ENCODE results near the gene SDC3. TPM values are rescaled to one million over a fixed set of nuclear protein-coding genes. Genes with fewer than 3 reads are reported as not detected.
"Not testable (repeated sequence)": the region's sequence is repeated elsewhere in the genome, so short reads cannot be mapped to it uniquely, and the experiment has no call there.

Gene SDC3
- total RNA-seq, 1 experiment from 2014 or later, result 7.7 TPM

DNA sequence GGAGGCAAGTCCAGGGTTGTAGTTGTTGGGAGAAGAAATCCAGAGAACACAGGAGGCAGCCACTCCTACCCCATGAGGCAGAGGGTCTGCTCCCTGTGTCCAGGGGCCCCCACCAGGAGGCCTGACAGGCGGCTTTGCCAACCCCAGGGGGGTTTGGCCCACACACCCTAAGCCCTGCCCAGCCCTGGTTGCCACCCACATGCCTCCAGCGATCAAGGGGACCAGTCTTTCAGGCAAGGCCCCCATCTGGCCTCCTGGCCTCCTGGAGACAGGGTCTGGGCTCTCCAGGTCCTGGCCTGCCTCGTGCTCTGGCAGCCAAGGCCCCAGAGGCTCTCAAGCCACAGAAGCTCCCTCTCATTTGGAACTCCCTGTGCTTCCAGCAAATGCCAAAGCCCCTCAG lies 38.5 kb downstream of the SDC3 start:
- CTCF ChIA-PET, result no interaction called here
- POLR2A ChIA-PET (ENCODE audit: low non-redundant PET), result no interaction called here
- Histone ChIP-seq H3K36me3 (ENCODE audit: insufficient read depth, low read length, poor library complexity, severe bottlenecking) (no peaks in the 10 kb centered on the region), H3K27ac (ENCODE audit: low read depth, low read length, poor library complexity, severe bottlenecking) (no peak overlapping the region), H3K4me1 (ENCODE audit: insufficient read depth, low read length, poor library complexity, severe bottlenecking) (no peaks in the 10 kb centered on the region), H3K4me3 (ENCODE audit: low read depth, low read length, poor library complexity, severe bottlenecking) (no peak overlapping the region), H3K9me3 (ENCODE audit: low read depth, low read length, poor library complexity, severe bottlenecking) (peaks cover 6% of the 10 kb centered on the region), H3K27me3 (replicated peaks; ENCODE audit: insufficient read depth, low read depth, low read length, poor library complexity) (peaks cover 24% of the 10 kb centered on the region)
- BruUV-seq (replicated peaks), result no TSS peak
- intact Hi-C loops (cut with micrococcal nuclease; ENCODE audit: unreplicated experiment), result no loop called here
- DNase-seq (ENCODE audit: low spot score), result no peak
- no peak for TF ChIP-seq EZH2 (IDR thresholded peaks at IDR 0.05; ENCODE audit: borderline replicate concordance, low read depth, low read length, poor library complexity, severe bottlenecking)
- TF ChIP-seq, protein P1, sequence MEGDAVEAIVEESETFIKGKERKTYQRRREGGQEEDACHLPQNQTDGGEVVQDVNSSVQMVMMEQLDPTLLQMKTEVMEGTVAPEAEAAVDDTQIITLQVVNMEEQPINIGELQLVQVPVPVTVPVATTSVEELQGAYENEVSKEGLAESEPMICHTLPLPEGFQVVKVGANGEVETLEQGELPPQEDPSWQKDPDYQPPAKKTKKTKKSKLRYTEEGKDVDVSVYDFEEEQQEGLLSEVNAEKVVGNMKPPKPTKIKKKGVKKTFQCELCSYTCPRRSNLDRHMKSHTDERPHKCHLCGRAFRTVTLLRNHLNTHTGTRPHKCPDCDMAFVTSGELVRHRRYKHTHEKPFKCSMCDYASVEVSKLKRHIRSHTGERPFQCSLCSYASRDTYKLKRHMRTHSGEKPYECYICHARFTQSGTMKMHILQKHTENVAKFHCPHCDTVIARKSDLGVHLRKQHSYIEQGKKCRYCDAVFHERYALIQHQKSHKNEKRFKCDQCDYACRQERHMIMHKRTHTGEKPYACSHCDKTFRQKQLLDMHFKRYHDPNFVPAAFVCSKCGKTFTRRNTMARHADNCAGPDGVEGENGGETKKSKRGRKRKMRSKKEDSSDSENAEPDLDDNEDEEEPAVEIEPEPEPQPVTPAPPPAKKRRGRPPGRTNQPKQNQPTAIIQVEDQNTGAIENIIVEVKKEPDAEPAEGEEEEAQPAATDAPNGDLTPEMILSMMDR (conservative IDR thresholded peaks at IDR 0.05; ENCODE audit: low read depth, low read length), result no peak

DNA sequence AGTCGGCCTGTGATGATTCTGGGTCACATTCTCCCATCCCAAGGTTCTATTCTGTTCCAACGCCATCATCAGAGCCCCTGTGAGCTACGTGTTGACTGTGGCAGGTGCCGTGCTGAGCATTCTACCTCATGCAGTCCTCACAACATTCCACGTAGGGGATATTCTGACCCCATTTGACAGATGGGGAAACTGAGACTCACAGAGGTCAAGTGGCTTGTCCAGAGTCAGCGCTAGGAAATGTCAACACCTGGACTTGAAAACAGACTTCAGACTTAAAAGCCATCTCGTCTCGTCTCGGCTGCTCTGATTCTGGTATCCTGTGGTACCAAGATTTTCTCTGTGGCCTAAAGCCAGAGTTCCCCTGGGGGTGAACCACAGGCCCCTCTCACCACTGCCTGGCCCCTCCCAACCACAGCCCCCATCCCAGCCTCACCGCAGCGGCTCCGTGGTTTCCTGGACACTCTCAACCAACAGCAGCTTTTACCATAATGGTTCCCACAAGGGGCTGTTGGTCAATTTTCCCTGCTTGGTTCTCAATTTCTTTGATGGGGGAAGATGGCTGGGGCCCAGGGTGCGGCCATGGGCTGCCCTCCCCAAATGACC lies 39.6 kb downstream of the SDC3 start:
- CTCF ChIA-PET, result no interaction called here
- POLR2A ChIA-PET (ENCODE audit: low non-redundant PET), result interaction anchor here (0.6 kb wide), 1 partner anchor 142 kb away, joined by 3 read pairs; no protein-coding TSS in a partner anchor

DNA sequence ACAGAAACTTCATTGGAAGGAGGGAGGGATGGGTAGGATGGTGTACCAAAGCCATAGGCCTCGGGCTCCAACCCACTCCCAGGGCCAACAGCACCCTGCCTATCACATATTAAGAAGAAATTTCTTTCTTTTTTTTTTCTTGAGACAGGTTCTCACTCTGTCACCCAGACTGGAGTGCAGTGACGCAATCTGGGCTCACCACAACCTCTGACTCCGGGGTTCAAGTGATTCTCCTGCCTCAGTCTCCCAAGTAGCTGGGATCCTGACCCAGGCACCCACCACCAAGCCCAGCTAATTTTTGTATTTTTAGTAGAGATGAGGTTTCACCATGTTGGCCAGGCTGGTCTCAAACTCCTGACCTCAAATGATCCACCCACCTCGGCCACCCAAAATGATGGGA lies 40.5 kb downstream of the SDC3 start:
- intact Hi-C loops (cut with micrococcal nuclease; ENCODE audit: unreplicated experiment); H3K27ac ChIP-seq (ENCODE audit: low read depth, low read length, poor library complexity, severe bottlenecking): not testable (repeated sequence)

More for the DNA sequence above, 39.6 kb downstream of the SDC3 start:
- no peak for DNase-seq (ENCODE audit: low spot score)
- TF ChIP-seq EZH2 (IDR thresholded peaks at IDR 0.05; ENCODE audit: borderline replicate concordance, low read depth, low read length, poor library complexity, severe bottlenecking), result no peak
- TF ChIP-seq, protein P1 (conservative IDR thresholded peaks at IDR 0.05; ENCODE audit: low read depth, low read length), result no peak
- peaks cover 6% of the 10 kb centered on the region for H3K9me3 ChIP-seq (ENCODE audit: low read depth, low read length, poor library complexity, severe bottlenecking)
- H3K27ac ChIP-seq (ENCODE audit: low read depth, low read length, poor library complexity, severe bottlenecking), result no peak overlapping the region
- no TSS peak for BruUV-seq (replicated peaks)
- no peaks in the 10 kb centered on the region for H3K36me3 ChIP-seq (ENCODE audit: insufficient read depth, low read length, poor library complexity, severe bottlenecking)
- intact Hi-C loops (cut with micrococcal nuclease; ENCODE audit: unreplicated experiment), result no loop called here
- peaks cover 32% of the 10 kb centered on the region for H3K27me3 ChIP-seq (replicated peaks; ENCODE audit: insufficient read depth, low read depth, low read length, poor library complexity)
- H3K4me3 ChIP-seq (ENCODE audit: low read depth, low read length, poor library complexity, severe bottlenecking), result no peak overlapping the region
- no peaks in the 10 kb centered on the region for H3K4me1 ChIP-seq (ENCODE audit: insufficient read depth, low read length, poor library complexity, severe bottlenecking)

DNA sequence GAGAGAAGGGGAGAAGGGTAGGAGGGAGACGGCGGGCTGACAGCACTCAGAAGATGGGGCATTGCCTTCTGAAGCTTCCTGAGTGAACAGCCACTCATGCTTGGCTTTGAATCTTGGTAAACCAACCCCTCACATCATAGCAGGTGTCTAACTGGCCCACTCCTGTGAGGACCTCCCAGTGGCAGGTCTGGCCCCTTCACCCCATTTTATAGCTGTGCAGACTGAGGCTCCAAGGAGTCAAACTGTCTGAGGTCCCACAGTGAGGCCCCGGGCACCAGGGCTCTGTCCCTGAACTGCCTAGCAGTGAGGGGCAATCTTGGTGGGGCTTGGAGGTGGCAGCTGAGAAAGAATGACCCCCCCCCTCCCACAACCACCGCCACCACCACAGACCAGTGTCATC lies 41.0 kb downstream of the SDC3 start:
- intact Hi-C loops (cut with micrococcal nuclease; ENCODE audit: unreplicated experiment), result no loop called here
- no peaks in the 10 kb centered on the region for H3K36me3 ChIP-seq (ENCODE audit: insufficient read depth, low read length, poor library complexity, severe bottlenecking)
- ChIA-PET CTCF (interaction anchor here (0.6 kb wide), 1 partner anchor 47 kb away, joined by 3 read pairs; no protein-coding TSS in a partner anchor), POLR2A (ENCODE audit: low non-redundant PET) (no interaction called here)
- H3K27me3 ChIP-seq (replicated peaks; ENCODE audit: insufficient read depth, low read depth, low read length, poor library complexity), result peaks cover 36% of the 10 kb centered on the region
- H3K27ac ChIP-seq (ENCODE audit: low read depth, low read length, poor library complexity, severe bottlenecking), result no peak overlapping the region
- no TSS peak for BruUV-seq (replicated peaks)
- H3K9me3 ChIP-seq (ENCODE audit: low read depth, low read length, poor library complexity, severe bottlenecking), result peaks cover 6% of the 10 kb centered on the region
- DNase-seq (ENCODE audit: low spot score), result no peak
- no peak overlapping the region for H3K4me3 ChIP-seq (ENCODE audit: low read depth, low read length, poor library complexity, severe bottlenecking)
- H3K4me1 ChIP-seq (ENCODE audit: insufficient read depth, low read length, poor library complexity, severe bottlenecking), result no peaks in the 10 kb centered on the region
- TF ChIP-seq, protein P1 (conservative IDR thresholded peaks at IDR 0.05; ENCODE audit: low read depth, low read length), result no peak
- no peak for TF ChIP-seq EZH2 (IDR thresholded peaks at IDR 0.05; ENCODE audit: borderline replicate concordance, low read depth, low read length, poor library complexity, severe bottlenecking)

More for the DNA sequence above, 40.5 kb downstream of the SDC3 start:
- peaks cover 36% of the 10 kb centered on the region for H3K27me3 ChIP-seq (replicated peaks; ENCODE audit: insufficient read depth, low read depth, low read length, poor library complexity)
- DNase-seq (ENCODE audit: low spot score); H3K4me3 ChIP-seq (ENCODE audit: low read depth, low read length, poor library complexity, severe bottlenecking); H3K36me3 ChIP-seq (ENCODE audit: insufficient read depth, low read length, poor library complexity, severe bottlenecking); POLR2A ChIA-PET (ENCODE audit: low non-redundant PET); H3K4me1 ChIP-seq (ENCODE audit: insufficient read depth, low read length, poor library complexity, severe bottlenecking); CTCF ChIA-PET; BruUV-seq (replicated peaks); H3K9me3 ChIP-seq (ENCODE audit: low read depth, low read length, poor library complexity, severe bottlenecking): not testable (repeated sequence)
